SU-DHL-6 (cell line): ENCODE measurements around the gene FAM110A.
"Not testable (repeated sequence)": the region's sequence is repeated elsewhere in the genome, so short reads cannot be mapped to it uniquely, and the experiment has no call there.

Experiments used
- H2AFZ ChIP-seq: fragments of 200-600 bp; sonication (generic); 2 replicates; pipeline ENCODE4 v1.6.1; 2014; ENCODE audit warnings: low read depth, mild to moderate bottlenecking, moderate library complexity, mixed read lengths, antibody characterized with exemption, low read length; ENCODE audit not compliant: severe bottlenecking
- H3F3A ChIP-seq: fragments of 200-600 bp; shearing (Covaris generic); 2 replicates; pipeline ENCODE4 v1.6.0; 2016; ENCODE audit warnings: antibody characterized with exemption, mild to moderate bottlenecking; ENCODE audit not compliant: insufficient read depth
- H3K27ac ChIP-seq: fragments of 200-600 bp; sonication (generic); 2 replicates; pipeline ENCODE4 v1.5.1; 2016; ENCODE audit warnings: low read depth, mild to moderate bottlenecking, low read length, moderate library complexity, mixed read lengths
- H3K27me3 ChIP-seq: fragments of 200-600 bp; sonication (generic), shearing (Covaris generic); 2 replicates; pipeline ENCODE4 v1.6.0; 2014; ENCODE audit warnings: mild to moderate bottlenecking, low read length
- H3K36me3 ChIP-seq: fragments of 200-600 bp; sonication (generic); 2 replicates; pipeline ENCODE4 v1.6.1; 2014; ENCODE audit warnings: mild to moderate bottlenecking, low read length, mixed read lengths
- H3K4me2 ChIP-seq: fragments of 300-600, 200-600 bp; shearing (Covaris generic), sonication (generic); 2 replicates; pipeline ENCODE4 v1.6.0; 2014; ENCODE audit warnings: low read length, low read depth, mild to moderate bottlenecking; ENCODE audit not compliant: poor library complexity, severe bottlenecking
- H3K4me3 ChIP-seq: fragments of 200-600 bp; sonication (generic); 2 replicates; pipeline ENCODE4 v1.5.1; 2014; ENCODE audit warnings: antibody characterized with exemption, low read length, mild to moderate bottlenecking, mixed read lengths; ENCODE audit not compliant: insufficient read depth, poor library complexity, severe bottlenecking
- H3K79me2 ChIP-seq: fragments of 200-600 bp; sonication (generic); 2 replicates; pipeline ENCODE4 v1.6.1; 2014; ENCODE audit warnings: mild to moderate bottlenecking, low read length, moderate library complexity; ENCODE audit not compliant: insufficient read depth
- H3K9ac ChIP-seq: fragments of 200-600 bp; sonication (generic); 2 replicates; pipeline ENCODE4 v1.7.0; 2014; ENCODE audit warnings: mild to moderate bottlenecking, low read length
- H3K9me2 ChIP-seq: fragments of 200-600 bp; sonication (generic); replicated peaks from 2 replicates; pipeline ENCODE4 v1.6.1; 2014; ENCODE audit warnings: low read length; ENCODE audit not compliant: insufficient read depth
- H3K9me3 ChIP-seq: fragments of 200-600 bp; sonication (generic); 2 replicates; pipeline ENCODE4 v1.6.1; 2014; ENCODE audit warnings: low read length, mixed read lengths; ENCODE audit not compliant: insufficient read depth
- H4K20me1 ChIP-seq: fragments of 200-600 bp; sonication (generic); 2 replicates; pipeline ENCODE4 v1.6.1; 2014; ENCODE audit warnings: low read depth, mild to moderate bottlenecking, antibody characterized with exemption, low read length, moderate library complexity, mixed read lengths
- EZH2phosphoT487 ChIP-seq: fragments of 200-600 bp; sonication (generic), shearing (Covaris generic); conservative IDR thresholded peaks from 2 replicates; pipeline ENCODE4 v1.6.1; 2018; ENCODE audit warnings: mild to moderate bottlenecking, antibody characterized with exemption, low read length, moderate library complexity, mixed read lengths
- TF ChIP-seq, protein P1 (sequence below): fragments of 200-600 bp; sonication (generic); IDR thresholded peaks from one replicate; pipeline ENCODE4 v1.5.1; 2017; ENCODE audit warnings: antibody characterized with exemption, mild to moderate bottlenecking, low read length, moderate library complexity; ENCODE audit not compliant: insufficient read depth, poor library complexity, severe bottlenecking

FAM110A gene

DNA sequence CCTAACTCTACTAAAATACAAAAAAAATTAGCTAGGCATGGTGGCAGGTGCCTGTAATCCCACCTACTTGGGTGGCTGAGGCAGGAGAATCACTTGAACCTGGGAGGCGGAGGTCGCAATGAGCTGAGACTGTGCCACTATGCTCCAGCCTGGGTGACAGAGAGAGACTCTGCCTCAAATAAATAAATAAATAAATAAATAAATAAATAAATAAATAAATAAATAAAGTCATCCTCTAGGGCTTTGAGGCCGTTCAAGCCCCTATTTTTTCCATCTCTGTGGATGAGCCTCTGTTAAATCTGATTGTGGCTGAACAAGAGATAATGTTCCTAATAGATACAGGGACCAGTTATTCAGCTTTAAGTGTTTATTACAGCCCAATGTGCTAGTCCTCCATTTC lies 31.8 kb upstream of the FAM110A start:
- H3K79me2 ChIP-seq = no peaks in the 10 kb centered on the region
- H2AFZ ChIP-seq = no peak overlapping the region
- no peak overlapping the region for H3K4me2 ChIP-seq
- no peak overlapping the region for H3K27ac ChIP-seq
- no peaks in the 10 kb centered on the region for H4K20me1 ChIP-seq
- no peak overlapping the region for H3K9ac ChIP-seq
- H3K27me3 ChIP-seq = no peaks in the 10 kb centered on the region
- no peaks in the 10 kb centered on the region for H3K9me2 ChIP-seq
- H3K9me3 ChIP-seq = peaks cover 7% of the 10 kb centered on the region; the same call in 1 of the 2 replicates
- no peak overlapping the region for H3K4me3 ChIP-seq
- H3K36me3 ChIP-seq = peaks cover 3% of the 10 kb centered on the region; the same call in 1 of the 2 replicates
- no peaks in the 10 kb centered on the region for H3F3A ChIP-seq
- TF ChIP-seq EZH2phosphoT487 = no peak
- TF ChIP-seq, protein P1, sequence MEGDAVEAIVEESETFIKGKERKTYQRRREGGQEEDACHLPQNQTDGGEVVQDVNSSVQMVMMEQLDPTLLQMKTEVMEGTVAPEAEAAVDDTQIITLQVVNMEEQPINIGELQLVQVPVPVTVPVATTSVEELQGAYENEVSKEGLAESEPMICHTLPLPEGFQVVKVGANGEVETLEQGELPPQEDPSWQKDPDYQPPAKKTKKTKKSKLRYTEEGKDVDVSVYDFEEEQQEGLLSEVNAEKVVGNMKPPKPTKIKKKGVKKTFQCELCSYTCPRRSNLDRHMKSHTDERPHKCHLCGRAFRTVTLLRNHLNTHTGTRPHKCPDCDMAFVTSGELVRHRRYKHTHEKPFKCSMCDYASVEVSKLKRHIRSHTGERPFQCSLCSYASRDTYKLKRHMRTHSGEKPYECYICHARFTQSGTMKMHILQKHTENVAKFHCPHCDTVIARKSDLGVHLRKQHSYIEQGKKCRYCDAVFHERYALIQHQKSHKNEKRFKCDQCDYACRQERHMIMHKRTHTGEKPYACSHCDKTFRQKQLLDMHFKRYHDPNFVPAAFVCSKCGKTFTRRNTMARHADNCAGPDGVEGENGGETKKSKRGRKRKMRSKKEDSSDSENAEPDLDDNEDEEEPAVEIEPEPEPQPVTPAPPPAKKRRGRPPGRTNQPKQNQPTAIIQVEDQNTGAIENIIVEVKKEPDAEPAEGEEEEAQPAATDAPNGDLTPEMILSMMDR = no peak

DNA sequence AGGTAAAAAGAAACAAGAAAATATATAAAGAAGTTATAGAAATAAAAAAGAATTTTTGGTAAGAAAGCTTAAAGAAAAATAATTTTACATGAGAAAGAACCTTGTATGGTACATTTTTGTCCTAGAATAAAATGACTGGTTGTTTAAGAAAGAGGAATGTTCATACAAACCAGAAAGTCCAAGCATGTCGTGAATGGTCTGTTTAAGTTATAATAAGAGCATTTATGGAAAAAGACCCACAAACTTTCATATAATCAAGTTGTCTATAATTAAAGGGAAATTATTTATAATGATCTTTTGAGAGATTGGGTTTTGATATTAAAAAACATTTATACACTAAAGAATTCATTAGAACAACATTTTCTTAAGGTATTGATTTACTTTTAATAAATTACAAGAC lies 27.8 kb upstream of the FAM110A start:
- no peaks in the 10 kb centered on the region for H3K9me2 ChIP-seq
- no peaks in the 10 kb centered on the region for H3K27me3 ChIP-seq
- no peak overlapping the region for H3K27ac ChIP-seq
- H3K9me3 ChIP-seq = peaks cover 9% of the 10 kb centered on the region; the same call in 1 of the 2 replicates
- H4K20me1 ChIP-seq = no peaks in the 10 kb centered on the region
- no peak overlapping the region for H3K4me3 ChIP-seq
- H3K79me2 ChIP-seq = no peaks in the 10 kb centered on the region
- no peak overlapping the region for H3K4me2 ChIP-seq
- peaks cover 3% of the 10 kb centered on the region; the same call in 1 of the 2 replicates for H3K36me3 ChIP-seq
- TF ChIP-seq EZH2phosphoT487 = no peak
- TF ChIP-seq, protein P1 = no peak
- no peak overlapping the region for H3K9ac ChIP-seq
- no peaks in the 10 kb centered on the region for H3F3A ChIP-seq
- no peak overlapping the region for H2AFZ ChIP-seq

DNA sequence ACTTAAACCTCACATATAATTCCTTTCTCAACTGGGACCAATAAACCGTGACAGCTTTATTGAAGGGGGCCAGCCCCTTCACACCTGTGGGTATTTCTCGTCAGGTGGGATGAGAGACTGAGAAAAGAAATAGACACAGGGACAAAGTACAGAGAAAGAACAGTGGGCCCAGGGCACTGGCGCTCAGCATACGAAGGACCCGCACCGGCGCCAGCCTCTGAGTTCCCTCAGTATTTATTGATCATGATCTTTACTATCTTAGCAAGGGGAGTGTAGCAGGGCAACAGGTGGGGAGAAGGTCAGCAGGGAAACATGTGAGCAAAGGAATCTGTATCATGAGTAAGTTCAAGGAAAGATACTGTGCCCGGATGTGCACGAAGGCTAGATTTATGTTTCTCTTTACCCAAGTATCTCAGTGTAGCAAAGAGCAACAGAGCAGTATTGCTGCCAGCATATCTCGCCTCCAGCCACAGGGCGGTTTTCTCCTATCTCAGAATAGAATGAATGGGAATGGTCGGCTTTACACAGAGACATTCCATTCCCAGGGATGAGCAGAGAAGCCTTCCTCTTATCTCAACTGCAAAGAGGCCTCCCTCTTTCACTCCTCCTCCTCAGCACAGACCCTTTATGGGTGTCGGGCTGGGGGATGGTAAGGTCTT lies 21.6 kb upstream of the FAM110A start:
- H3F3A ChIP-seq, H3K4me2 ChIP-seq, H3K4me3 ChIP-seq, H3K27me3 ChIP-seq, H3K79me2 ChIP-seq, H3K9ac ChIP-seq, H2AFZ ChIP-seq, H3K9me3 ChIP-seq, H3K36me3 ChIP-seq, H4K20me1 ChIP-seq, H3K27ac ChIP-seq, H3K9me2 ChIP-seq: not testable (repeated sequence)

DNA sequence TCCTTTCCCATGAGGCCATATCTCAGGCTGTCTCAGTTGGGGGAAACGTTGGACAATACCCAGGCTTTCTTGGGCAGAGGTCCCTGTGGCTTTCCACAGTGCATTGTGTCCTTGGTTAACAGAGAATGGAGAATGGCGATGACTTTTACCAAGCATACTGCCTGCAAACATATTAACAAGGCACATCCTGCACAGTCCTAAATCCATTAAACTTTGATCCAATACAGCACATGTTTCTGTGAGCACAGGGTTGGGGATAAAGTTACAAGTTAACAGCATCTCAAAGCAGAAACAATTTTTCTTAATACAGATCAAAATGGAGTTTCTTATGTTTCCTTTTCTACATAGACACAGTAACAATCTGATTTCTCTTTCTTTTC lies 21.1 kb upstream of the FAM110A start:
- H2AFZ ChIP-seq, H3K9ac ChIP-seq, H3K4me3 ChIP-seq, H3F3A ChIP-seq, H3K36me3 ChIP-seq, H3K9me2 ChIP-seq, H3K4me2 ChIP-seq, H3K9me3 ChIP-seq, H3K27me3 ChIP-seq, H4K20me1 ChIP-seq, H3K27ac ChIP-seq, H3K79me2 ChIP-seq: not testable (repeated sequence)
